HG03159 (cell line): Measurements from ENCODE around the gene CCDC12.

Experiments
- ATAC-seq: cut with Tn5 transposase; IDR thresholded peaks from one replicate; pipeline ENCODE4 v1.9.1; 2021; ENCODE audit warnings: mild to moderate bottlenecking, moderate library complexity; ENCODE audit not compliant: unreplicated experiment

Gene CCDC12

GRCh38 chr3:46878781-46879436 lies 97.6 kb downstream of the CCDC12 start:
- ATAC-seq: no peak

GRCh38 chr3:46877406-46878125 lies 99.0 kb downstream of the CCDC12 start, which contains the start of gene PTH1R:
PTH1R (plus strand) TSS chr3:46877721; CDS start chr3:46883560, 5,839 bp downstream.
- ATAC-seq: no peak

GRCh38 chr3:46876313-46877300 lies 99.9 kb downstream of the CCDC12 start:
- ATAC-seq: no peak

DNA sequence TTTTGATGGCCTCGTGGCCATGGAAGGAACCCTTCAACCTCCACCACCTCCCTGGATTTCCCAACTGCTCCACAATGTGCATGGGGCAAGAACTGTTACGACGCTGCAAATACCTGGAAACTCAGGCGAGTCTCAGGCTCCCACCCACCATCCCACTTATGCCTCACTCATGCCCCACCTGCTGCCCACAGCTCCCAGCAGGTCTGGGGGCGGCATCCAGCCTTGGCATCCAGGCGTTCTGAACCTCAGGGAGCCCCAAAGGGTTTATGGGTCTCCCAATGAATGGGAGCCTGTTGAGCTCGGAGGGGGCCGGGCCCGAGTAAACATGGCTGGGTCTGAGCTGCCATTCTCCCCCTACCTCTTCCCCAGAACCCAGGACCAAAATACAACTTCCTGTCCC lies 101.0 kb downstream of the CCDC12 start:
- no peak for ATAC-seq

DNA sequence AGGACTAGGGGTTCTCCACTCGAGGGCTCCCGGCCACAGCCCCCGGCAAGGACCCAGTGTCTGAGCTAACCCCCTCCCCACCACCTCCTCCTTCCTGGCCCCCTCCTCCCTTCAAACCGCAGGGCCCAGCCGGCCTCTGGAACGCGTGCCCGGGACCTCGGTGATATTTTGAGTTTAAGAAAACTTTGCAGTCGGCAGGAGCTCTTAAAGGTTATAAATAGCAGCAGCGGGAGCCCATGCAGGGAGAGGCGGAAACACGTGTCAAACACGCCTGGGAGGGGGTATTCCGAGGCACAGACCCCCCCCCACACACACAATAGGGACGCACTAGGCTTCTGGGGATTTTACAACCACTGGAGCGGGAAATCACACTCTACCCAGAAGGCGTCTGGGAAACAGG lies 102.1 kb downstream of the CCDC12 start:
- no peak for ATAC-seq

DNA sequence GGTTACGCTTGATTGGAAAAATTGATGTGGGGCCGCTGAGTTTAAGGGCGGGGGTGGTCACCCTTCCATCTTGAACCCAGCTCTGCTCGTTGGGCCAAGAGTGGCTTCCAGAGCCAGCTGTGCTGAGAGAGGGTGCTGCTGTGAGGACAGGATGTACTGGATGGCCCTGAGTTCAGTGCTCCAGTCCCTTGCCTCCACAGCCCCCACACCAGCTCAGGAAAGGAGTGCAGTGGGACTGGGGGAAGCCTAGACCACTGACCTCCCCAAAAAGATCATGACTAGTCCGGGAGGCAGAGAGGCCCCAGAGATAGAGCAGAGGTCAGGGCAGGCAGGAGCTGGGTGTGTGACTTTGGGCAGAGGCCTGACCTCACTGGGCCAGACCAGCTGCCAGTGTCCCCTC lies 103.0 kb downstream of the CCDC12 start:
- no peak for ATAC-seq
